NCI-H1930 (cell line): ENCODE measurements around the gene GJC3.
"Not testable (repeated sequence)": the region's sequence is repeated elsewhere in the genome, so short reads cannot be mapped to it uniquely, and the experiment has no call there.

ENCODE experiments used
- DNase-seq, 2 experiments: peaks; one replicate each; lab custom pipeline; 2025; lab: John Stamatoyannopoulos, UW

Gene GJC3

DNA sequence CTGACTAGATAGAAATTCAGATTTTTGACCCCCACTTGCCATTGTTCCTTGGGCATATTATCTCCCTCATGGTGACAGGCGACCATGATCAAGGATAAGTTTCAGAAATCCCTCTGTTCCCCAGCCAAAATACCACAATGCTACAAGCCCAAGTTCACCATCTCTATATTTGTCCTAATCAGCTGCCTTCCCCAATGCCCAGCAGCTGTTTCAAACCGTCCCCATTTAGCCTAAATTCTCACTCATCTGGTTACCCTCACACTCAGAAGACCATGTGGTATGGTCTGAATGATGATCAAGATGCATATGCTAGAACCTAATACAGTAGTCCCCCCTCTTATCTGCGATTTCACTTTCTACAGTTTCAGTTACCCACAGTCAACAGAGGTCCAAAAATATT lies 956 bp upstream of the GJC3 start:
- no peak for DNase-seq

DNA sequence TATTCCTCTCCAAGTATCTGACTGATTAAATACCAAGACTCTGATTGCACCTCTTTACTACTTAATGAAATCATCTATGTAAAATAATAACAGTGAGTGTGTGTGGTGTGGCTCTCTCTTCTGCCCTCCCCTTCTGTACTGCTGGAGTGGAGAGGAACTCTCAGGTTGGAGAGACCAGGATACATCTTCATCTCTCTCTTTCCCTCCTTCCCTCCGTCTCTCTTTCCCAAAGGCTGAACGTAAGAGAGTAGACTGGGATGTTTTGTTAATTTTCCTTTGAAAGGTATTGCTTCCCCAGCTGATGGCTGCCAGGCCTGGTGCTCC lies 272 bp upstream of the GJC3 start:
- DNase-seq: no peak

GRCh38 chr7:99928188-99928587 lies 1.2 kb downstream of the GJC3 start:
- DNase-seq: no peak

DNA sequence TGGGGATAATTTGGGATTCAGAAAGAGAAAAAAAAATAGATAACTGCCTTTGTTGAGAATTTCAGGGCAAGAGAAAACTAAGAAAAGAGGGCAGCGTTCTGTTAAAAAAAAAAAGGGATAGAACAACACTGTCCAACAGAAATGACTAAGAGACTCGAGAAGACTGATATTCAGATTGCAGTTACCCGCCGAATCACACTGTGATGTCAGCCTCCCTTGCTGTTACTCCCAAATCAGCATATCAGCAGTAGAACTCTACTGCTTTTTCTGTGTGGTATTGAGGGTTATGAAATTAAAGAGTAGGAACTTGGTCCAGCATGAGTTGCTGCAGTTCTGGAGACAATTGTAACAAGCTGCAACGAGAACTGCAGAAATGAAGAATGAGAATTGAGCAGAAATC lies 1.9 kb downstream of the GJC3 start:
- no peak for DNase-seq

- DNase-seq: no peak
Observed at GRCh38 chr7:99926321-99926720, 3.1 kb downstream of the GJC3 start.

DNA sequence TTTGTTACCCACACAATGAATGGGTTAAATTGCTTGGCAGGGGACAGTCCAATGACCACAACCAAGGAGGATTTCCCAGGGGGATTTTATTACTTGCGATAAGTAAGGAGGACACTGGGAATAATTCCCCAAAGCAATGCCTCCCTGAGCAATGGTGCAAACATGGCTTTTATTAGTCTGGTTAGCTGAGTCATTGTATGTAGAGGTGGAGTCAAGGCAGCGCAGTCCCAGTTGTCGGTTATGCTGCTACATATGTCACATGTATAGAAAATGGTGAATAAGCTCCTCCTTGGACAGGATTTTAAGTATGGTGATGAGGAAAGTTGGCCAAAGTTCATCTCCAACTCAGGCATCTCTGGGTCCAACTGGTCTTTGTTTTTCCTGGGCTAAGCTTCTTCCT lies 6.2 kb downstream of the GJC3 start:
- no peak for DNase-seq

GRCh38 chr7:99920149-99920548 lies 9.3 kb downstream of the GJC3 start:
- no peak for DNase-seq

GRCh38 chr7:99919814-99920112 lies 9.7 kb downstream of the GJC3 start:
- no peak for DNase-seq

- peak; percentile 85 to 86 for DNase-seq
Observed at GRCh38 chr7:99918959-99919813, 10.2 kb downstream of the GJC3 start, which contains the start of gene TRIM4. Gene TRIM4, minus strand, starts transcription at chr7:99919530. Its CDS starts 129 bp downstream, at chr7:99919401.

DNA sequence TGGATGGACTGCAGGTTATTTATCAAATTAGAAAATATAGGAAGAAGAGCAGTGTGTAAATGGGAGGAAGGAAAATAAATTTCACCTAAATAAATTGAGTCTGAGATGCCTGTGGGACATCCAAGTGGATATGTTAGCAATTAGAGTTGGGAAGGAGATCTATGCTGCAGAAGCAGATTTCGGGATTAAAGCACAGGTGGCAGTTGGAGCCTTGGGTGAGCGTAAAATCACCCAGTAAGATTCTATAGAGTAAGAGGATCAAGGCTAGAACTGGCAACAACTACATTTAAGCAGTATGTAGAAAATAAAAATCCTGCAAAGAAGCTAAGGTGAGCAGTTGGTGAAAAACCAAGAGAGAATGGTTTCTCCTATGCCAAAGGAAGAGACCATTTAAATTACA lies 18.4 kb downstream of the GJC3 start:
- no peak for DNase-seq

DNA sequence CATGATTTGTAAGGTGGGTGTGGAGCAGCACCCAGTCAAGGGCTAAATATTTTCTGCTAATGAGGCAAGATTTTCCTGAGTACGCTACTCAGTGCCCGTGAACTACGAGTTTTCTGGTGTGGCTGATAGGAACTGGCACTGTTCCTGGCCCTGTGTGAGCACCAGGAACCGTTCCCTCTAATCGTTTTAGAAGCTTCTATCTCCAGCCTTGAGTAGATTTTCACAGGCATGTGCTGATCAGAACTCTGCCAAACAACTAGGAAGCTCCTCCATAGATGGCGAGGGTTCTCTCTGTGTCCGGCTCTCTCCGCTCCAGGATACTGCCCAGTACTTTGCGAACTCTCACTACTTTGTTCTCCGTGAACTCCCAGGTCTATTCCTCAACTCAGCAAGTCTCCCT lies 27.8 kb downstream of the GJC3 start:
- DNase-seq: no peak

GRCh38 chr7:99899830-99900519 lies 29.4 kb downstream of the GJC3 start:
- no peak for DNase-seq

DNA sequence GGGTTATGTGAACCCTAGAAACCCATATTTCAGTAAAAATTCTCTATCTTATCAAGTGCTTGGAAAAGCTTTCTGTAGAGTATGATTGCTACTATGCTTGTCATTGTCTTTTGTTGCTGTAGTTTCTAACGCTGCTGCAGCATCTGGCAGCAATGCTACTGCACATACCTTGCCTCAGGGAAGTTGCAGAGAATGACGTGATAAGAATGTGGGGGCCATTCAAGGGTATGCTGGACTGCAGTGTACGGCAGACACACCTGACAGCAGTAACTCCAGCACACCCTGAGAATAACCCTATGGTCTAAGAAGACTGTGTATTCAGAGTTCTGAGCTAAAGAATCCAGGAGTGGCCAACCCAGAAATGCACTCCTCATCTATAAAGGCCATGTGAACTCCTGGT lies 30.6 kb downstream of the GJC3 start:
- no peak for DNase-seq

DNA sequence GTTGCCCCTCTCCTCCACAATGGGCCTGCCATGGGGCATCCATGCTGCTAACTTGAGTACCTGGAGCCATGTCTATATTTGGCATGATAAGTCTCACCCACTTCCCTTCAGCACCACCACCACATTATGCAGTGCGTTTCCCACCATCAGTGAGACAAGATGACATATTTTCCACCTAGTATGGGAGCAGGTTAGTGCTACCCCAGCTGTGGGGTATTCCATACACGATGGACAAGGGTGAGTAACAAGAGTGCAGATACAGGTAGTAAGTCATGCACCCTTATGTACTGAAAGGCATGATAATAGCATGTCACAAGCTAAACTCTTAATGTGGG lies 31.4 kb downstream of the GJC3 start:
- no peak for DNase-seq

- no peak for DNase-seq
Observed at GRCh38 chr7:99897322-99898022, 31.9 kb downstream of the GJC3 start.

DNA sequence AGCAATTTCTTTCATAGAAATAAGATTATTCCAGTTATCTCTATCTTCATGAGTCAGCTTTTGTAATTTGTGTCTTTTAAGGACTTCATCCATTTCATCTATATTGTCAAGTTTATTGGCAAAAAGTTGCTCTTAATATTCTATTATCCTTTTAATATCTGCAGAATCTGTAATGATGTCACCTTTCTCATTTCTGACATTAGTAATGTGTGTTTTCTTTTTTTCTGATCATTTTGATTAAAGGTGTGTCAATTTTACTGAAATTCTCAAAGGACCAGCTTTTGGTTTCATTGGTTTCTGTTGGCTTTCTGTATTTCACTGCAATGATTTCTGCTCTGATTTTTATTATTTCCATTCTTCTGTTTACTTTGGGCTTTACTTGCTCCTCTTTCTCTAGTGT lies 34.7 kb downstream of the GJC3 start:
- no peak for DNase-seq

DNA sequence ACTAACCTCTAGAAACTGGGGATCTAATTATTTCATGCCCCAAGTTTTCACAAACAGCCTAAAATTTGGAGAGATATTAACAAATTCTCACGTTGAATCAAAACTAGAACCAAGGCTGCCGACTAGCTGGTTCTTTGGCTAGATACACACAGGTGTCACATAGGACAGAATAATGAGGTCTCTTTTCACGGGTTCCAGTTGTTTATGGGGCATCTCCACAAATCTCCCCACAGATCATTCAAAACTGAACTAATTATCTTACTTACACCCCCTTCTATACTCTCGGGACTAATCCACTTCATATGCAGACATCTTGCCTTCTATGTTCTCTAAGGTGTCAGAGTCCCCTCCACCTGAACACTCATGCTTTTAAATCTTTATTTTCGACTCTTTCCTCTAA lies 36.1 kb downstream of the GJC3 start:
- no peak for DNase-seq

DNA sequence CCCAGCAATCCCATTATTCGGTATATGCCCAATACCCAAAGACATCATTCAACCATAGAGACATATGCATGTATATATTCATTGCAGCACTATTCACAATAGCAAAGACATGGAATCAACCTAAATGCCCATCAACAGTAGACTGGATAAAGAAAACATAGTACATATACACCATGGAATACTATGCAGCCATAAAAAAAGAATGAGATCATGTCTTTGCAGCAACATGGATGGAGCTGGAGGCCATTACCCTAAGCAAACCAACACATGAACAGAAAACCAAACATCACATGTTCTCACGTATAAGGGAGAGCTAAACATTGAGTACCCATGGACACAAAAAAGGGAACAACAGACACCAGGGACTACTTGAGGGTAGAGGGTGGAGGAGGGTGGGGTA lies 39.1 kb downstream of the GJC3 start:
- DNase-seq: not testable (repeated sequence)

DNA sequence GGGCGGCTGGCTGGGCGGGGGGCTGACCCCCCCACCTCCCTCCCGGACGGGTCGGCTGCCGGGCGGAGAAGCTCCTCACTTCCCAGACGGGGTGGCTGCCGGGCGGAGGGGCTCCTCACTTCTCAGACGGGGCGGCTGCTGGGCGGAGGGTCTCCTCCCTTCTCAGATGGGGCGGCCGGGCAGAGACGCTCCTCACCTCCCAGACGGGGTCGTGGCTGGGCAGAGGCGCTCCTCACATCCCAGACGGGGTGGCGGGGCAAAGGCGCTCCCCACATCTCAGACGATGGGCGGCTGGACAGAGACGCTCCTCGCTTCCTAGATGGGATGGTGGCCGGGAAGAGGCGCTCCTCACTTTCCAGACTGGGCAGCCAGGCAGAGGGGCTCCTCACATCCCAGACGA lies 41.1 kb downstream of the GJC3 start:
- not testable (repeated sequence) for DNase-seq

DNA sequence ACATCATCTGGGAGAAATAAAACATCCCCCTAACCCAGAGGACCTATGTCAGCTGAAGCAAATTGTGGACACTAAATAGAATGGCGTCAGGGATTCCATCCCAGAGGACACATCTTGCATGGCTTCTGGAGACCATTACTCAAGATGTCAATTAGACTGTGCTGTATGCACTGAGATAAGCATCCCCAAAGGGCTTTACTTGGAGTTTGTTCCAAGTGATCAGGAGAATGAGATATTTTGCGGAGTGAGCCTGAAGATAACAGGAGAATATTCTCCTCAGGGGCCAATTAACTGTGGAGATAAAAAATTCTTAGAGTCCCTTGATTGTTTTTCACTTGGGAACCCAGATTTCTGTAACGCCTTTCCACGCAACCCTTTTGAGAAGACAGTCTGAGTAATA lies 48.0 kb downstream of the GJC3 start:
- DNase-seq: no peak

DNA sequence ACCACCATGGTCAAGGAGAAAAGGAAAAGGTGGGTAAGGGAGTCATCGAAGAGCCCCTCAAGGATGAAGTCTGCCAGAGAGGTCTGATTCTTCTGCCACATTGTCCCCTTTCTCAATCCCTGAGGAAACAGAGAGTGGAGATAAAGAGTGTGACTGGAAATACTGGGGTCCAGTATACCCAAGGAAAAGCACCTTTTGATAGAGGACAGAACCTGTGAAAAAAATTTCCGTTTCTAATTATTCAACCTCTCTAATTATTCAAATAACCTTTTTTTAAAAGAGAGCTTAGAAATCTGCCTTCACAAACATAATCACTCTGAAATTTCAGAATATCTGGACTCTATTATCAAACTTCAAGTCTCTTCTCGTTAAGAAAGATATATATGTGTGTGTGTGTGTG lies 52.5 kb downstream of the GJC3 start, which contains the start of gene OR2AE1:
Gene OR2AE1, minus strand, starts transcription at position 101 of the 400 bp plus-strand sequence. Its CDS starts 0 bp downstream, at position 101.
- no peak for DNase-seq

GRCh38 chr7:99876491-99876890 lies 52.9 kb downstream of the GJC3 start:
- no peak for DNase-seq
